GM23338 (cell line): ENCODE results near the gene PRG3. TPM values are rescaled to one million over a fixed set of nuclear protein-coding genes. Genes with fewer than 3 reads are reported as not detected.
"Not testable (repeated sequence)": the region's sequence is repeated elsewhere in the genome, so short reads cannot be mapped to it uniquely, and the experiment has no call there.

Source experiments
- ATAC-seq: fragments of 200-7000 bp; cut with Tn5 transposase; 3 replicates; pipeline ENCODE4 v1.9.1; 2020
- DNase-seq: peaks from one replicate; pipeline ENCODE4 v3.0.0-alpha.2; 2015; ENCODE audit warnings: low spot score
- H2AFZ ChIP-seq: fragments of 200-600 bp; sonication (generic); 2 replicates; pipeline ENCODE4 v1.8.0; 2016; ENCODE audit warnings: antibody characterized with exemption, mild to moderate bottlenecking, moderate library complexity
- H3F3A ChIP-seq: fragments of 200-600 bp; sonication (generic); replicated peaks from 2 replicates; pipeline ENCODE4 v1.8.0; 2017; ENCODE audit warnings: antibody characterized with exemption, mixed run types, low read depth
- H3K27ac ChIP-seq: fragments of 200-600 bp; sonication (generic); 2 replicates; pipeline ENCODE4 v1.6.1; 2016; ENCODE audit warnings: low read depth
- H3K27me3 ChIP-seq: fragments of 200-600 bp; sonication (generic); 2 replicates; pipeline ENCODE4 v1.8.0; 2016; ENCODE audit warnings: mild to moderate bottlenecking, mixed run types, moderate library complexity; ENCODE audit not compliant: insufficient read depth
- H3K36me3 ChIP-seq: fragments of 200-600 bp; sonication (generic); 2 replicates; pipeline ENCODE4 v1.8.0; 2016; ENCODE audit warnings: mild to moderate bottlenecking; ENCODE audit not compliant: insufficient read depth
- H3K4me1 ChIP-seq: fragments of 200-600 bp; sonication (generic); 2 replicates; pipeline ENCODE4 v1.8.0; 2016; ENCODE audit warnings: mild to moderate bottlenecking, moderate library complexity; ENCODE audit not compliant: insufficient read depth
- H3K4me2 ChIP-seq: fragments of 200-600 bp; sonication (generic); 2 replicates; pipeline ENCODE4 v1.7.1; 2017; ENCODE audit warnings: mixed run types
- H3K4me3 ChIP-seq: fragments of 200-600 bp; sonication (generic); 2 replicates; pipeline ENCODE4 v1.6.1; 2016; ENCODE audit warnings: mixed run types
- H3K79me2 ChIP-seq: fragments of 200-600 bp; sonication (generic); replicated peaks from 2 replicates; pipeline ENCODE4 v1.8.0; 2017; ENCODE audit warnings: mild to moderate bottlenecking; ENCODE audit not compliant: insufficient read depth
- H3K9me2 ChIP-seq: fragments of 200-600 bp; sonication (generic); 2 replicates; pipeline ENCODE4 v1.8.0; 2017; ENCODE audit not compliant: insufficient read depth
- H4K20me1 ChIP-seq: fragments of 200-600 bp; sonication (generic); replicated peaks from 2 replicates; pipeline ENCODE4 v1.8.0; 2017; ENCODE audit warnings: mild to moderate bottlenecking; ENCODE audit not compliant: insufficient read depth
- H3K27ac Mint-ChIP-seq: 2 replicates; pipeline ENCODE4 v1.8.0; 2020; ENCODE audit warnings: inconsistent platforms, mild to moderate bottlenecking, moderate library complexity, mixed read lengths
- H3K27me3 Mint-ChIP-seq: 3 replicates; pipeline ENCODE4 v1.8.0; 2022; ENCODE audit warnings: low read depth, mild to moderate bottlenecking, moderate library complexity, mixed read lengths, inconsistent platforms; ENCODE audit not compliant: insufficient read depth, poor library complexity
- H3K36me3 Mint-ChIP-seq: 3 replicates; pipeline ENCODE4 v1.8.0; 2021; ENCODE audit warnings: low read depth, mild to moderate bottlenecking, inconsistent platforms, moderate library complexity, mixed read lengths
- H3K4me1 Mint-ChIP-seq: 3 replicates; pipeline ENCODE4 v1.8.0; 2020; ENCODE audit warnings: mild to moderate bottlenecking, inconsistent platforms, mixed read lengths
- H3K4me3 Mint-ChIP-seq: 3 replicates; pipeline ENCODE4 v1.8.0; 2021; ENCODE audit warnings: moderate library complexity, mild to moderate bottlenecking, inconsistent platforms, mixed read lengths
- H3K9me3 Mint-ChIP-seq: 3 replicates; pipeline ENCODE4 v1.8.0; 2020; ENCODE audit warnings: moderate library complexity, mild to moderate bottlenecking, inconsistent platforms, mixed read lengths
- ETS1 ChIP-seq: IDR thresholded peaks from 2 replicates; pipeline ENCODE4 v1.6.1; 2016; ENCODE audit warnings: antibody characterized with exemption
- EZH2 ChIP-seq: fragments of 200-600 bp; sonication (generic); IDR thresholded peaks from one replicate; pipeline ENCODE4 v1.8.0; 2017; ENCODE audit warnings: antibody characterized with exemption, mild to moderate bottlenecking, low read depth; ENCODE audit not compliant: unreplicated experiment
- JUNB ChIP-seq: IDR thresholded peaks from one replicate; pipeline ENCODE4 v1.6.1; 2016; ENCODE audit warnings: antibody characterized with exemption; ENCODE audit not compliant: unreplicated experiment
- POLR2AphosphoS5 ChIP-seq: IDR thresholded peaks from 2 replicates; pipeline ENCODE4 v1.6.1; 2016; ENCODE audit warnings: antibody characterized with exemption, low read depth
- REST ChIP-seq: IDR thresholded peaks from one replicate; pipeline ENCODE4 v1.6.1; 2018; ENCODE audit warnings: antibody characterized with exemption; ENCODE audit not compliant: unreplicated experiment
- ZNF331 ChIP-seq: fragments of 250-450 bp; sonication (Bioruptor Pico); IDR thresholded peaks from 2 replicates; pipeline ENCODE4 v1.5.0; 2020; ENCODE audit warnings: low read depth, mild to moderate bottlenecking, moderate library complexity
- polyA plus RNA-seq: library from polyadenylated mRNA; unstranded; fragments of >200 nt; fragmentation: Nextera tagmentation; extraction: Ambion mirVana; gene quantifications from 2 replicates; pipeline ENCODE4 v1.2.1, GENCODE V29; 2016
- total RNA-seq: library from RNA; depleted of rRNA; stranded (reverse); fragments of >200 nt; shearing (Covaris generic); gene quantifications from 2 replicates; pipeline ENCODE4 v1.2.3, GENCODE V29; 2014

The PRG3 gene
- total and polyA plus RNA-seq, 2 experiments from 2014 or later: not detected

GRCh38 chr11:57403802-57404147 lies 22.8 kb upstream of the PRG3 start:
- no peak overlapping the region for H3K4me2 ChIP-seq
- Mint-ChIP-seq H3K36me3 (peaks cover 19% of the 10 kb centered on the region; the same call in 2 of the 3 replicates), H3K27ac (no peak overlapping the region), H3K9me3 (no peaks in the 10 kb centered on the region), H3K27me3 (peaks cover 8% of the 10 kb centered on the region), H3K4me1 (no peaks in the 10 kb centered on the region), H3K4me3 (no peak overlapping the region)
- no peak for ATAC-seq
- no peaks in the 10 kb centered on the region for H3K4me1 ChIP-seq
- no peaks in the 10 kb centered on the region for H4K20me1 ChIP-seq
- no peak overlapping the region for H2AFZ ChIP-seq
- no peaks in the 10 kb centered on the region for H3K9me2 ChIP-seq
- H3K27ac ChIP-seq: no peak overlapping the region
- H3F3A ChIP-seq: no peaks in the 10 kb centered on the region
- no peaks in the 10 kb centered on the region for H3K36me3 ChIP-seq
- no peaks in the 10 kb centered on the region for H3K27me3 ChIP-seq
- no peak for DNase-seq
- H3K79me2 ChIP-seq: no peaks in the 10 kb centered on the region
- no peak for TF ChIP-seq JUNB
- no peak for TF ChIP-seq ZNF331 (CRISPR knock-in tag)
- no peak for TF ChIP-seq ETS1
- no peak for TF ChIP-seq POLR2AphosphoS5
- no peak for TF ChIP-seq EZH2
- TF ChIP-seq REST: no peak
- no peak overlapping the region for H3K4me3 ChIP-seq

GRCh38 chr11:57403003-57403801 lies 22.3 kb upstream of the PRG3 start:
- H3K27me3 Mint-ChIP-seq, H3K9me2 ChIP-seq, H3K36me3 ChIP-seq, H2AFZ ChIP-seq, H3K4me2 ChIP-seq, ATAC-seq, H3K4me3 ChIP-seq, H3F3A ChIP-seq, H3K9me3 Mint-ChIP-seq, H3K4me3 Mint-ChIP-seq, H3K4me1 Mint-ChIP-seq, H4K20me1 ChIP-seq, H3K79me2 ChIP-seq, H3K27ac Mint-ChIP-seq, H3K4me1 ChIP-seq, H3K27ac ChIP-seq, H3K27me3 ChIP-seq, DNase-seq: not testable (repeated sequence)
- peaks cover 18% of the 10 kb centered on the region; the same call in 2 of the 3 replicates for H3K36me3 Mint-ChIP-seq
